GM15510 (cell line): ENCODE data around the gene EARS2.

Source experiments
- POLR2A ChIP-seq: IDR thresholded peaks from 3 replicates; pipeline ENCODE4 v1.6.1; 2011; ENCODE audit warnings: borderline replicate concordance; ENCODE audit not compliant: insufficient read length; ENCODE audit errors: extremely low read depth

Gene EARS2

DNA sequence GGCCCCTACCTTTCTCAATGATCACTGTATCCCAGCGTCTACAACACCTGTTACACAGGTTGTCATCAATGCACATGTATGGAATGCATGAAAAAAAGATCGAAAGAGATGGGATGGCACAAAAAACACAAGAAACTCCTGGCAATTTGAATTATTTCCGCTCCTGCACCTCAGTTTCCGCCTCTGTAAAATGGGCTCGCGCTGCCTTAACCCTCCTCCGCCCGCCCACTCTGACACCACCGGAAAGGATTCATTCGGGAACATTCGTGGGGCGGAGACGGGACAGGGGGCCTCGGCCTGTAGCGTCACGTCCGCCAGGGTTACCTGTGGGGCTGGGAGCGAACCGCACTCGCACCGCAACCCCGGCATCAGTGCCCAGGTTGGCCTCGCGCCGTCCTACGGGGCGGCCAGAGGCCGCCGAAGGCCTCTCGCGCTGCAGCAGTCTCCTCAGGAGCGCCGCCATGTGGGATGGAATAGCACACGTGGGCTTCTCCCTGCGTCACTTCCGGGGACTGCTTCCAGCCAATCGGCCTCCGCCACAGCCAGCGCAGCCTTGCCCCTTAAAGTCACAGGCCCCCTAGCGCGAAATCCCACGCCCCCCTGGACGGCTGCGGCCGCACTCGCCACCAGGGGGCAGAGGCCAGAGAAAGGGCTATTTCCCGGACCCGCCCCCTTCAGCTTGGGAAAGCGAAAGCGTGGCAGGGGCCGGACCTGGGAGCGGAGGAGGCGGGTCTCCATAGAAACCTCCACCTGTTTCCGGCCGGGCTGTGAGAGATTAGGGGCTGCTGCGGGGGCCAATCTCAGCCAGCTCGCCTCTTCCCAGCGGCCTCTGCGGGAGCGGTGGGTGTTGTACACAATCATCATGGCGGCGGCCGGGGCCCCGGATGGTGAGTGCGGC lies at the start of gene EARS2, which contains the start of gene UBFD1:
Gene EARS2 (minus strand): TSS at position 470 of the 898 bp plus-strand sequence. CDS start 7 bp downstream, at position 463.
Gene UBFD1 (plus strand): TSS at position 847 of the 898 bp plus-strand sequence. CDS start 16 bp downstream, at position 863.
- peak; percentile 71 for TF ChIP-seq POLR2A

DNA sequence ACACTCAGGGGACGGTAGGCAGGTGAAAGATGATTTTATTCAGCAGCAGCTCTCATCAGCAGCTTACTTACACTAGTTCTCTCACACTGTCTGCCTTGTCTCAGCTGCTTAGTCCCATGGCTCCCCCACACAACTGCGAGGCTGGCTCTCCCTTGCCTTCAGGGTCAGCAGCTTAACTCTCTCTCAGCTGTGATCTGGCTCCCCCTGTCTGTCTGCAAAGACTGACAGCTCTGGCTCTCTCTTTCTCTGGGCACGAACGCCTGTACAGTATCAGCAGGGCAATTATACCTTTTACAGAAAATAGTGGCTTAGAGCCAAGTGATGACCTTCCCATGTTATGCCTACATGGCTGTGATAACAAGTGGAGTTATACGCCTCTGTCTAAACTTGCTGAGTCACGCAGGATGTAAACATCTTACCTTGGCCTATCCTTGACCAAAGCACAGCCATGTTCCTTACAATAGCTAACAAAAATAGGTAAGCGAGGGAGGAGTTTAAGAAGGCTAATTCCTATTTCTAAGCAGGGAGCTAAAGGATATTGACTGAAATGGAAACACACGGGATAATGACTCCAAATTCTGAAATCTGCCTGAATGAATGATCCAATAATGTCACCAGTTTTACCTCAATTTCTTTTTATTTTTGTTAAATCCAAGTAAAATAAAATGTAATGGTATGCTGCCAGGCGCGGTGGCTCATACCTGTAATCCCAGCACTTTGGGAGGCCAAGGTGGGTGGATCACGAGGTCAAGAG lies 40.0 kb upstream of the EARS2 start:
- TF ChIP-seq POLR2A: no peak

DNA sequence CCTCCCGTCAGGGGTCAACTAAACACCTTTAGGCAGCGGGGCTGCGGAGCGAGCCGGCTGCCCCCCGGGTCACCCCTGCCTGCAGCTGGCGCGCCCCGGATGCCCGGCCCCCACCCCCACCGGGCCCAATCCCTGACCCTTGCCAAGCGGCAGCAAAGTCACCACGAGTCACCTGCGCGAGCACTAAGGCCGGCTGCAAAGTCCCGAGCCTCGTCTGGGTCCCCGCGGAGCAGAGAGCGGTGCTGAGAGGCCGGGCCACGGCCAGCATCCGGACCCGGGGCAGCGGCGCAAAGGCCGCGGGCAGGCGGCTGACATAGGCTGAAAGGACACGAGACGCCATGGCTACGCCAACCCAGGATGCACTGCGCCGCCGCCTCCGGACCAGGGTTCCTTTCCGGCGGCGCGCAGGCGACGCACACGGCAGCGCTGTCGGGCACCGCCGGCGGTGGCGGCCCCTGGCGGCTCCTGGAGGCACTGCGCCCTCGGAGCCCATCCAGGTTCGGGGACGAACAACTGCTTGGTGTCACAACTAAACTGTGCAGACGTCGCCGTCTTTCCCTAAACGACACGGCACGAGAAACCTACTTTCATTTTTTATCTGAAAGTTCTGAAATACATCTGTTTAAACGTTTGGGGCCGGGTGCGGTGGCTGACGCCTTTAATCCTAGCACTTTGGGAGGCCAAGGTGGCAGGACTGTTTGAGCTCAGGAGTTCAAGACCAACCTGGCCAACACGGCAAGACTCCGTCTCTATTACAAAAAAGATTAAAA lies 39.0 kb upstream of the EARS2 start, which contains the start of gene NDUFAB1:
Gene NDUFAB1 (minus strand): TSS at position 366 of the 770 bp plus-strand sequence. CDS start 26 bp downstream, at position 340.
- peak; percentile 79 for TF ChIP-seq POLR2A

DNA sequence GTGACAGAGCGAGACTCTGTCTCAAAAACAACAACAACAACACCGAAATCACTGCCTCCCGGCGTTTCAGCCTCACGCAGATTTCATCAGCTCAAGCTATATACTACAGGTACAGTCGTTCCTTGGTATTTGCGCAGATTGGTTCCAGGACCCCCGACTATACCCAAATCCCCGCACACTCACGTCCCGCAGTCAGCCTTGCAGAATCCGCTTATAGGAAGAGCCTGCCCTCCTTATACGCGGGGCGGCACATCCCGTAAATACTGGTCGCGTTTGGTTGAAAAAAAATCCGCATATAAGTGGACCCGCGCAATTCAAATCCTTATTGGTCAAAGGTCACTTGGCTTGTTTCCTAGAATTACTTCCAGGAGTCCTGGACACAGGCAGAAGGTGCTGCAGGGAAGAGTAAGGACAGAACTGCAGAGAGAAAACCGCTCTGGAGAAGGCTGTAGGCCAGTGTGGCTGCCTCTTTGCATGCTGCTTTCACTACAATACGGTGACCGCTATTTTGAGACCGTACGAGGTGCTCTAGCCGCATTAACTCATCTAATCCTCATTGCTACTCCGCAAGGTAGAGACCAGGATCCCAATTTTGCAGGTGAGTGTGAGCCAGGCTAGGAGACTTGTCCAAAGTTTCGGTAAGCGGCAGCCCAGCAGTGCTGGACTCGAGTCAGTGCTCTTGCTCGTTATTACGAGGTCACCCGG lies 38.2 kb upstream of the EARS2 start:
- no peak for TF ChIP-seq POLR2A

DNA sequence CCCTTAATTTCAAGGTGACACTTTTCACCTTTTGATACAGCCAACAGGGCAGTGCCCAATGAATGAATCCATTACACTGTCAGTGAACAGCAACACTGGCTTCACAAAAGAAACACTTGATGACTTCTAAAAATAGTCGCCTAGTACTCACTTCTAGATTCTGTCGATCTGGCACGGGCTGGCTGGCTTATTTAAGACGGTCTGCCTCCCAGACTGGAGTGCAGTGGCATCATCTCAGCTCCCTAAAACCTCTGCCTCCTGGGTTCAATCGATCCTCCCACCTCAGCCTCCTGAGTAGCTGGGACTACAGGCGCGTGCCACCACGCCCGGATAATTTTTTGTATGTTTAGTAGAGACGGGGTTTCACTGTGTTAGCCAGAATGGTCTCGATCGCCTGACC lies 37.0 kb upstream of the EARS2 start:
- no peak for TF ChIP-seq POLR2A

DNA sequence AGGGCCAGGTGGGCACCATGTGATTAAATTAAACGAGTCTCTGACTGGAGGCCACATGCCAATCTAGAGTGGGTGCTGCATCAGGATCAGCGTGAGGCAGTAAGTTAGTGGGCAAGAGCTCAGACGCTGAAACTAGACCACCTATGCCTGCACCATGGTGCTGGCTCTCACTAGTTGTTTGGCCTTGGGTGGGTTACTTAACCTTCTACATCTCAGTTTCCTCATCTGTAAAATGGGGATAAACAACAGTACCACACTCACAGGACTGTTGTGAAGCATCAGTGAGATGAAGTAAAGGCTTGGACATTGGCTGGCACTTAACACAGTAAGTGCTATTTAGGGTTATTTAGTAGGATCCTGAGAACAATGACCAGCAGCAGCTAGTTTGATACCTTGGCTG lies 33.0 kb upstream of the EARS2 start:
- TF ChIP-seq POLR2A: no peak

DNA sequence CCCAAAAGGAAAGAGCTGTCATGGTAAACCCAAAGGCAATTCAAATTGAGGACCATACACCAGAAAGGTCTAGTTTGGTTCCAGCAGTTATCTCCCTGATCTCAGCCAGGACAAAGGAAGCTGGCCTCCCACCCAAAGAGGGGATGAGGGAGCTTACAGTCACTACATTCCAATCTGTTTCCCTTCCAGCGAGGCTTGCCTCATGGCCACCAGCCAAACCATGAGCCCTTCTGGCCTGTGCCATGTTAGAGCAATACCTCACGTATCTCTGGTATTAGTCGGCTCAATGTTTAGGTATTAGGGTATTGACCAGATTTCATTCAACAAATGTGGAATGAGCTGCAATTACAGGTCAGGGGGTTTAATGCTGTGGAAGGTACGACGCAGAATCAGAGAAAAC lies 30.6 kb upstream of the EARS2 start:
- no peak for TF ChIP-seq POLR2A

DNA sequence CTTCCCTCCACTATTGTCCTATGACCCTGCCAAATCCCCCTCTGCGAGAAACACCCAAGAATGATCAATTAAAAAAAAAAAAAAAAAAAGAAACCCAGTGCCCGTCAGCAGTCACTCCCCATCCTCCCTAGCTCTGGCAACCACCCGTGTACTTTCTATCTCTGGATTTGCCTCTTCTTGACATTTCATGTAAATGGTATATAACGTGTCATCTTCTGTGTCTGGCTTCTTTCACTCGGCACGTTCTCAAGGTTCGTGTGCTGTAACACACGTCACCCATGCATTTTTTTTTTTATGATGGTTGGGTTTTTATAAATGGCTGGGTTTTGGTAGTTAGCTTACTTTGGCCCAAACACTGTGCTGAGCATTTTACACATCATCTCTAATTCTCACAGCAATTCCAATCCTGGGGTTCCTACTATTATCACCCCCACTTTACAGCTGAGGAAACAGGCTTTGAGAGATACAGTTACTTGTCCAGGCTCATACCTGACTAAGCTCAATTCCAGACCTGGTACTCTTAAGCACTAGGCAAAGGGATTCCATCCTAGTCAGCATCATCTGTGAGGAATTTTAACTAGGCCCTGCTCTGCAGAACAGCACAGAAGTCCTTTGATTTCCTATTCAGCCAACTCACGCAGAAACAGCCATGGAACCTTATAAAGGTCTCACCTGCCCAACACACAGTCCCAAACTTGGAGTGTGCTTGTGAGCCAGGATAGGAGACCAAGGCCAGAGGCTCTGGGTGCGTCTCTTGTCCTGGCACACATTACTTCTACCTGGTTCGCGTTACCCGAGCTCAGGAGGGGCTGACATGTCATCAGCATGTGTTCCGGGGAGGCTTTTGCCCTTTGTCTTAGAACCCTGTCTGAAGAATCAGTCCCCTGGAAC lies 27.3 kb upstream of the EARS2 start:
- TF ChIP-seq POLR2A: no peak

DNA sequence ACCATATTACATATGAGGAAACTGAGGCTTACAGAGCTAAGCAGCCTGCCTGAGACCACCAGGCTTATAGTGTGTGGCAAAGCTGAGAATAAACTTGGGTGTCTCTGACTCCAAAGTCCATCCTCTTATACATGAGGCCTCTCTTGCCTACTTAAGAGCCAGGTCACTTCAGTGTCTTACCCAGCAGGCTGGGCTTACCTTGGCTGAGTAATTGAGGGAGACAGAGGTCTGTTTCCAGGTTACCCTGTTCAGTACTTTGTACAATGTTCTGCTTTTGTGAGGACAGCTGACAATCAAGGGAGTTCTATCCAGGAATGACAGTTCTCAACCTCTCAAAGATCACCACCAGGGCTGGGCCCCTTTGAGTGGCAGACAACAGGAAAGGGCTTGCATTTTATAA lies 24.6 kb upstream of the EARS2 start:
- no peak for TF ChIP-seq POLR2A

DNA sequence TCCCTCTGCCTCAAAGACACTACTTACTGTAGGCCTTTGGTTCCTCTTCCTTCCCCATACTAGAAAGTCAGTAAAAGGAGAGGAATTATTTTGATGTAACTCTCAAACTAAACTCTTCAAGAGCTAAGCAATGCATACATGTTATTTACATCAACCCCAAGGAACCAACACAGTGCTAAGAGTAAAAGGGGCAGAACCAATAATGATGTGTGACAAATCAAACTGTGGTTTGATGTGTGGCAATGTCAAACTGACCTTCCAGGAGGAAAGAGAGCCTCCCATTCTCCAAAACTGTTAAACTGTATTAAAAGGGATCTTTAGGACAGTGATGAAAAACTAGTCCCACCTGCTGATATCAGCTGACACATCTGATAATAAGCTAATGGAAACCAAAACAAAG lies 23.2 kb upstream of the EARS2 start:
- no peak for TF ChIP-seq POLR2A

DNA sequence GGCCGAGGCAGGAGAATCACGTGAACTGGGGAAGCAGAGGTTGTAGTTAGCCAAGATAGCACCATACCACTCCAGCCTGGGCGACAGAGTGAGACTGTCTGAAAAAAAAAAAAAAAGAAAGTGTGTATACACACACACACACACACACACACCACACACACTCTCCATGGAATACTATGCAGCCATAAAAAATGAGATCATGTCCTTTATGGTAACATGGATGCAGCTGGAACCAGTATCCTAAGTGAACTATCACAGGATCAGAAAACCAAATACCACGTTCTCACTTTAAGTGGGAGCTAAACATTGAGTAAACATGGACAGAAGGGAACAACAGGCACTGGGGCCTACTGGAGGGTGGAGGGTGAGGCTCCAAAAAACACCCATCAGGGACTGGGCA lies 22.2 kb upstream of the EARS2 start:
- no peak for TF ChIP-seq POLR2A

DNA sequence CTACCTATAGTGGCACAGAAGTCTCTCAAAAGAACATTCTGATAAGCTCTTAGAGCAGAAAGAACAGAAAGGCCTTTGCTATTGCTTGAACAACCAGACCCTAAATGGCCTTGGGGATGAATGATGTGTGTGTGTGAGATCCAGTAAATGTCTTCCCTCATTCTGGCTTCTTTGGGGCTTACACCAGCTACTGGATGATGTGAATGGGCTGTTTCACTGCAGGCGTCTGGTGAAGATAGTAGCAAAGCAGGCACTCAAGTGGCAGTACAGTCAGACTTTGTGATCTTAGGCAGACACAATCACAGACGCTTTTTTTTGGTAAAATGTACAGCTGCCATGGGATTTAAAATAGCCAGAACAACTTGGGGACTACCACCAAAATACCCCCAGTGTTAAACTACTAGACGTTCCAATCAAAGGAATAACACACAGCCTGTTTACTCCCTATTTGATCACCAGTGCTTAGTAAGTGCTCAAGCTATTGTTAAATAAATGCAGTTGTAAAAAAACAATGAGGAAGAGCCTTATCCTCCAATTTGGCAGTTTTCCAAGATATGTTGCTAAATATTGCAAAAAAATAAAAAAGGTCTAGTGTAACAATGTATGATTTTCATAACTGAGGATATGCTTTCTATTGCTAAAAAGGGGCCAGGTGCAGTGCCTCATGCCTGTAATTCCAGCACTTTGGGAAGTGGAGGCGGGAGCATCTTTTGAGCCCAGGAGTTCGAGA lies 21.1 kb upstream of the EARS2 start:
- no peak for TF ChIP-seq POLR2A

DNA sequence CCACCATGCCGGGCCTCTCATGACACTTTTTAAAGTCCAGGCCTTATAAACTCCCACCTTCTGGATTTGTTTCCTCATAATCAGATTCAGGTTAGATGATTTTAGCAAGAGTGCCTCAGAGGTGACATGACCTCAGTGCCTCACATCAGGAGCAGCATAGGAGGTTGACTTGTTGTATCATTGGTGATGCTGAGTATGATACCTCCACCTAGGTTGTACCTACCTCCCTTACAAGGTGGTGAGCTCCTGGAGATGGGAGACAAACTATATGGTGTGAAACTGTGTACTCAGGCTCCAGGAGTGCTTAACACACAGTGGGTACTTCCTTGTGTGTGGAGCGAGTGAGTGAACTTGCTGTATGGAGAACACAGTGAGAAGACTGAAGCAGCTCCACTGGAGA lies 20.3 kb upstream of the EARS2 start:
- TF ChIP-seq POLR2A: no peak

DNA sequence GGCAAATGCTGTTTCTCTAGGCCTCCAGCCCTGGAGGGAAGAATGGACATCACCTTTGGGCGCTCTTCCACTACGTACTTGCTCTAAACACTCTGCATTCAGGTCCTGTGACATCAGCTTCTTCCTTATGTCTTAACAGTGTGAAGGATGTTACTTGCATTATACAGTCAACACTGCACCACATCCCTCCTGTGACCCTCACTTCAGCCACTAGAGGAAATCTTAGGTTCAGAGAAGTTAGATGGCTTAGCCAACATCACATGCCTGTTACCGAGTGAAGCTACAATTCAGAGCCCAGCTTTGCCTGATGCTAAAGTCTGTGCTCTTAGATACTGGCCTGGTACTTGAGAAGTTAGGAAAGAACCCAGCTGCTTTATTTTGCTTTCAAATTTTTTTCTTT lies 18.7 kb upstream of the EARS2 start:
- no peak for TF ChIP-seq POLR2A
